Mesendoderm (in vitro differentiated cells): ENCODE measurements around the gene MAP1B.

Experiments
- DNase-seq: peaks from one replicate; pipeline ENCODE4 v3.0.0; 2013
- H2AK5ac ChIP-seq: 2 replicates; pipeline ENCODE4 v1.6.1; 2013; ENCODE audit warnings: low read length, inconsistent platforms
- H2BK120ac ChIP-seq: 2 replicates; pipeline ENCODE4 v1.6.1; 2013; ENCODE audit warnings: low read depth, mild to moderate bottlenecking, low read length, moderate library complexity, mixed read lengths
- H2BK15ac ChIP-seq: replicated peaks from 2 replicates; pipeline ENCODE4 v1.6.1; 2013; ENCODE audit warnings: low read depth, mild to moderate bottlenecking, moderate library complexity
- H2BK5ac ChIP-seq: 2 replicates; pipeline ENCODE4 v1.6.1; 2013; ENCODE audit warnings: low read length, inconsistent platforms
- H3K18ac ChIP-seq: 2 replicates; pipeline ENCODE4 v1.6.1; 2013; ENCODE audit warnings: mild to moderate bottlenecking, low read length, mixed read lengths
- H3K23ac ChIP-seq: one replicate; pipeline ENCODE4 v1.6.1; 2013; ENCODE audit warnings: low read length
- H3K27ac ChIP-seq: 2 replicates; pipeline ENCODE4 v1.5.1; 2013; ENCODE audit warnings: low read depth, mild to moderate bottlenecking, inconsistent platforms, low read length, moderate library complexity
- H3K27me3 ChIP-seq: 2 replicates; pipeline ENCODE4 v1.6.1; 2013; ENCODE audit warnings: low read length, control low read depth, mild to moderate bottlenecking, inconsistent platforms; ENCODE audit not compliant: insufficient read depth, poor library complexity
- H3K36me3 ChIP-seq: 2 replicates; pipeline ENCODE4 v1.6.1; 2013; ENCODE audit warnings: low read length, inconsistent platforms; ENCODE audit not compliant: control insufficient read depth, insufficient read depth
- H3K4ac ChIP-seq: one replicate; pipeline ENCODE4 v1.6.1; 2013; ENCODE audit warnings: low read depth, mild to moderate bottlenecking, low read length, moderate library complexity
- H3K4me1 ChIP-seq: 2 replicates; pipeline ENCODE4 v1.6.1; 2013; ENCODE audit warnings: low read depth, low read length, inconsistent platforms; ENCODE audit not compliant: control insufficient read depth
- H3K4me2 ChIP-seq: 2 replicates; pipeline ENCODE4 v1.6.1; 2013; ENCODE audit warnings: low read length
- H3K4me3 ChIP-seq: 2 replicates; pipeline ENCODE4 v1.5.1; 2013; ENCODE audit warnings: mild to moderate bottlenecking, low read length
- H3K56ac ChIP-seq: one replicate; pipeline ENCODE4 v1.6.1; 2013; ENCODE audit warnings: low read length
- H3K79me1 ChIP-seq: 2 replicates; pipeline ENCODE4 v1.6.1; 2013; ENCODE audit warnings: low read length, inconsistent platforms
- H3K79me2 ChIP-seq: 2 replicates; pipeline ENCODE4 v1.6.1; 2013; ENCODE audit warnings: mild to moderate bottlenecking, low read length; ENCODE audit not compliant: control insufficient read depth, insufficient read depth
- H3K9ac ChIP-seq: 2 replicates; pipeline ENCODE4 v1.6.1; 2013; ENCODE audit warnings: low read length, inconsistent platforms
- H4K5ac ChIP-seq: one replicate; pipeline ENCODE4 v1.6.1; 2013; ENCODE audit warnings: low read length
- H4K8ac ChIP-seq: one replicate; pipeline ENCODE4 v1.6.1; 2013; ENCODE audit warnings: low read depth, mild to moderate bottlenecking, control low read depth, low read length, moderate library complexity
- WGBS: extraction: QIAGEN DNeasy Blood & Tissue Kit; methylation state at CpG from one replicate; pipeline ENCODE4 v1.1.7; 2013; ENCODE audit warnings: low lambda C conversion rate, missing lambda C conversion rate; ENCODE audit not compliant: insufficient coverage; ENCODE audit errors: extremely low coverage; 5-methylcytosine and 5-hydroxymethylcytosine counted together

The MAP1B gene

DNA sequence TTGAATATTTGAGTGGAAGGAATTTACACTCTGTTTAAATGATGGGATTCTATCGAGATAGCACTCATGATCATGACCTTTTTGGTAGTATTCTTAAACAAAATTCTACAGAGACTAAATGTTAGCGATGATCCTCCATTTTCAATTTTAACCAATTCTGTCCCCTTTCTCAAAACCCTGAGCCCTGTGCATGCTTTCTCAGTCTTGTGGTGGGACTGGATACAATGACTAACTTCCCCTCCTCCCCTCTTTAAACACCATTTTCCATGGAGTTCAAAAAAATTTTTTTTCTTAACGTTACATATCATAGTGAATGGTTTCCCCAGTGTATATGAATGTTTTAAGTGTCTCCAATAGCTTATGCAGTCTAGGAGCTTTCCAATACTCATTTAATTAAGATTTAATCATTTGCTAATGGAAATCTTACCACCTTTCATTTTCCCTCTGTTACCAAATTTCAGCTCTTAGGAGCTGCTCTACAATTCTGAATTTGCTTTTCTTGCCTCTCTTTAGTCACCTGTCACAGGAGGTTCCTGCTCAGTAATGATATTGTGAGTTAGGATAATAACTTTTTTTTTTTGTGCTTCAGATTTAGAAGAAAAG lies 101.2 kb downstream of the MAP1B start:
- no peak overlapping the region for H2BK5ac ChIP-seq
- no peak for DNase-seq
- WGBS, result no CpG with 5 or more reads among the region's 3 CpGs
- no peak overlapping the region for H2AK5ac ChIP-seq
- no peak overlapping the region for H3K4me3 ChIP-seq
- H3K79me1 ChIP-seq, result no peaks in the 10 kb centered on the region
- H3K4me1 ChIP-seq, result no peaks in the 10 kb centered on the region
- H3K79me2 ChIP-seq, result no peaks in the 10 kb centered on the region
- H2BK15ac ChIP-seq, result no peak overlapping the region
- H4K8ac ChIP-seq, result no peak overlapping the region
- peaks cover 16% of the 10 kb centered on the region for H3K36me3 ChIP-seq
- H2BK120ac ChIP-seq, result no peak overlapping the region
- no peaks in the 10 kb centered on the region for H3K27me3 ChIP-seq
- H4K5ac ChIP-seq, result no peak overlapping the region
- H3K23ac ChIP-seq, result no peak overlapping the region
- H3K4ac ChIP-seq, result no peak overlapping the region
- H3K56ac ChIP-seq, result no peak overlapping the region
- no peak overlapping the region for H3K18ac ChIP-seq
- no peak overlapping the region for H3K4me2 ChIP-seq
- no peak overlapping the region for H3K9ac ChIP-seq
- no peak overlapping the region for H3K27ac ChIP-seq

DNA sequence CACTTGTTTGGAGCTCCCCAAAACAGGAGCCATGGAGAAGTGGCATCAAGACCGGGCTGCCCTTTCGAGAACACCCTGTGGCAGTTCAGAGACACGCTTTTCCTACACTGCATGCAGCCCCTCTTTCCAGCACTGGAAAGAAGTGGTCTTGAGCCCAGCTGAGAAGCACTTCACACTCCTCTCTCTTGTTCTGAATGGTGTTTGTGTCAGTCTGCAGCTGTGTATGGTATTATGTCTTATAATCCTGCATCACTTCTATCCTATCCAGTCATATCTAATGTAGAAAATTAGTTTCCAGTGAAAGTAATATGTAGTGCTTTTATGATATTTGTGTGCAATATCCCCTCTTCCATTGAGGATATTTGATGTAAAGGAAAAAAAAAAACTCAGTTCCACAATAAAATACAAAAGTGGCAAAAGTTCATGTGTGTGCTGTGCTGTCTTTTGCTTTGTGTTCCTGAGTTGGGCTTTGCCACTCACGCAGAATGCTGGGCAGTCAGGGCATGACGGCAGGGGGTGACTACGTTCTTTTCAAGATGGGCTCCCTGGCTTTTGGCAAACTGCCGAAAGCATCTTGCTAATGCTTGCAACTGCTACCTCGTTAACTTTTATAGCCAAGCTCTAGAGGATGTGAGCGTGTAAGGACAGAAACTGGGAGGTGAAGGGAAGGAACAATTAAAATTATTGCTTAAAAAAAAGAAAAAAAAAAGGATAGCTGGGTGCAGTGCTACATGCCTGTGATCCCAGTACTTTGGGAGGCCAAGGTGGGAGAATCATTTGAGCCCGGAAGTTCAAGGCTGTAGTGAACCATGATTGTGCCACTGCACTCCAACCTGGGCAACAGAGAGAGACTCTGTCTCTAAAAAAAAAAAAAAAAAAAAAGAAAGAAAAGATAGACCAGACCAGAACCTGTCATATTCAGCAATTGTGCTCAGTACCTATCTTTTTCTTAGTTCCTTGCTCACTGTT lies 102.2 kb downstream of the MAP1B start:
- WGBS, result no CpG with 5 or more reads among the region's 10 CpGs
- no peaks in the 10 kb centered on the region for H3K79me1 ChIP-seq
- no peak for DNase-seq
- no peak overlapping the region for H3K4me2 ChIP-seq
- no peak overlapping the region for H2BK120ac ChIP-seq
- no peaks in the 10 kb centered on the region for H3K4me1 ChIP-seq
- no peak overlapping the region for H3K4ac ChIP-seq
- no peak overlapping the region for H3K4me3 ChIP-seq
- no peaks in the 10 kb centered on the region for H3K27me3 ChIP-seq
- no peak overlapping the region for H3K9ac ChIP-seq
- H4K8ac ChIP-seq, result no peak overlapping the region
- no peak overlapping the region for H3K23ac ChIP-seq
- no peaks in the 10 kb centered on the region for H3K79me2 ChIP-seq
- H3K18ac ChIP-seq, result no peak overlapping the region
- H2AK5ac ChIP-seq, result no peak overlapping the region
- no peak overlapping the region for H2BK15ac ChIP-seq
- no peak overlapping the region for H2BK5ac ChIP-seq
- no peak overlapping the region for H4K5ac ChIP-seq
- no peak overlapping the region for H3K56ac ChIP-seq
- H3K27ac ChIP-seq, result no peak overlapping the region
- peaks cover 8% of the 10 kb centered on the region for H3K36me3 ChIP-seq

DNA sequence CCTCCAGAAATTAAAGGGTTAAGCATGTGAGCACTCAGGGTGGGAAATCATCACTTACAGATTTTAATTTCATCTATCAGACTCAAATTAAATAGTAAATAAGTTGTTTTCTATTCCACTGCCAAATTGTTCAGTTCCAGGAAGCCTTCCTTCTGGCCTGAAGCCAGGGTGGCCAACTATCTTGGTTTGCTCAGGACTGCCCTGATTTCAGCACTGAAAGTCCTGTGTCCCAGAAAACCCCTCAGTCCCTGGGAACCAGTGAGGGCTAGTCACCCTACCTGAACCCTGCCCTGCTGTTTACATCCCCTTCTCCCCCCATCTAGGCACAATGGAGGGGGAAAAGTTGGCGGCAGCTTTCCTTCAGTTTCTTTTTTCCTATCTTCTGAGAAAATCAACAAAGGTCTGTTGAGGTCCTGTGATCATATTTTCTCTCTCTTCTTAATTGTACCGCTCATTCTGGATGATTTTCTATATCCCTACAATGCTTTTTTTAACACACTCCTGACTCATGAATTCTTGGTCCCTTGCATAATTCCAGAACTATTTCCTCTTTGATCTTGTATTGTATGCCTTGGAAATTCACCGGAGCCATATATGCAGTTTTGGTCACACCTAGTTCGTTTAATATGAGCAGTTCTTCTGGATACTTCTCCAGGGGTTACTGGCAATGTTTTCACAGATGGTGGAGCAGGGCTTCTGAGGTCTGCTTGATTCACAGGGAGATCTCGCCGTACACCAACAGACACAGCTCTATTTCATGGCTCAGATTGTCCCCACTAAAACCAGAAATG lies 103.8 kb downstream of the MAP1B start:
- no peak overlapping the region for H4K8ac ChIP-seq
- no peak overlapping the region for H2BK5ac ChIP-seq
- H3K18ac ChIP-seq, result no peak overlapping the region
- no peak overlapping the region for H3K4me2 ChIP-seq
- H2BK120ac ChIP-seq, result no peak overlapping the region
- H2AK5ac ChIP-seq, result no peak overlapping the region
- H3K56ac ChIP-seq, result no peak overlapping the region
- H3K23ac ChIP-seq, result no peak overlapping the region
- H3K79me2 ChIP-seq, result no peaks in the 10 kb centered on the region
- WGBS, result no CpG with 5 or more reads among the region's 6 CpGs
- H3K79me1 ChIP-seq, result no peaks in the 10 kb centered on the region
- no peak overlapping the region for H3K9ac ChIP-seq
- H4K5ac ChIP-seq, result no peak overlapping the region
- H3K27ac ChIP-seq, result no peak overlapping the region
- no peaks in the 10 kb centered on the region for H3K4me1 ChIP-seq
- DNase-seq, result no peak
- H3K27me3 ChIP-seq, result no peaks in the 10 kb centered on the region
- no peak overlapping the region for H3K4ac ChIP-seq
- no peak overlapping the region for H3K4me3 ChIP-seq
- peaks cover 1% of the 10 kb centered on the region for H3K36me3 ChIP-seq
- H2BK15ac ChIP-seq, result no peak overlapping the region

DNA sequence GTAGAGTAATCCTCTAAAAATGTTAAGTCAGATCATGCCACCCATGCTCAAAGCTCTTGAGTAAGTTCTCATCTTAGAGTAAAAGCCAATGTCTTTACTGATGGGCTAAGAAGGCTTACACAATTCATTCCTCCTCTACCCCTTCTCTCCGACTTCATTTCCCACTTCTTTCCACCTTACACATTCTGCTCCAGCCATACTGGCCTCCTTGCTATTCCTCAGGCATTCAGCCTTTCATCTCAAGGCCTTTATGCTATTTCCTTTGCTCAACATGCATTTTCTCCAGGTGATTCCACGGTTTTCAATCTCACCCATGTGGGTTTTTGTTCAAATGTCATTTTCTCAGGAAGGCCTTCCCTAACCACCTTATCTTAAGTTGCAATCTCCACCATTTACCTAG lies 104.9 kb downstream of the MAP1B start:
- H3K9ac ChIP-seq, result no peak overlapping the region
- no peak overlapping the region for H3K27ac ChIP-seq
- no peaks in the 10 kb centered on the region for H3K4me1 ChIP-seq
- no peak overlapping the region for H4K5ac ChIP-seq
- no peaks in the 10 kb centered on the region for H3K27me3 ChIP-seq
- no peaks in the 10 kb centered on the region for H3K36me3 ChIP-seq
- WGBS, result 100% methylated on average over 1 of the region's 2 CpGs
- no peak overlapping the region for H2BK5ac ChIP-seq
- no peak overlapping the region for H2AK5ac ChIP-seq
- H3K79me1 ChIP-seq, result no peaks in the 10 kb centered on the region
- H3K23ac ChIP-seq, result no peak overlapping the region
- DNase-seq, result no peak
- H3K56ac ChIP-seq, result no peak overlapping the region
- H2BK120ac ChIP-seq, result no peak overlapping the region
- no peak overlapping the region for H3K4me2 ChIP-seq
- H4K8ac ChIP-seq, result no peak overlapping the region
- no peak overlapping the region for H3K18ac ChIP-seq
- no peak overlapping the region for H2BK15ac ChIP-seq
- H3K4ac ChIP-seq, result no peak overlapping the region
- H3K79me2 ChIP-seq, result no peaks in the 10 kb centered on the region
- no peak overlapping the region for H3K4me3 ChIP-seq

DNA sequence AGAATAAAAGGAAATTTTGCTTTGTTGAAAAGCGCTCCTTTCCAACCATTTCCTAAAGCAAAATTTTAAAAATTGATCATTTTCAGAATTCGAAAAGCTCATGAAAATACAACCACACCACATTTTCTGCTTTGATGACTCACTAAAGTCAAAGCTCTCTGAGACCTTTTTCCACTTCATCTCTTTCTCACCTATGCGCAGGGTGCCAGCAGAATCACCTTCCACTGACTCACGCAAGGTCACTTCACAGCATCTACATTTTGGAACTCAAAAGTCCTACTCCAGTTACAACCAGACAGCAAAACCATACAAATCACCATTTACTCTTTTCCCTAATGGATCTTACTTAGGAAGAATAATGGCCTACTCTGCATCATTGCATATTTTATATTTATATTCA lies 106.2 kb downstream of the MAP1B start:
- Histone ChIP-seq H4K5ac (no peak overlapping the region), H3K79me2 (no peaks in the 10 kb centered on the region), H3K4me3 (no peak overlapping the region), H3K36me3 (no peaks in the 10 kb centered on the region), H3K27me3 (no peaks in the 10 kb centered on the region), H3K9ac (no peak overlapping the region), H3K18ac (no peak overlapping the region), H3K23ac (no peak overlapping the region), H3K4me1 (no peaks in the 10 kb centered on the region), H3K27ac (no peak overlapping the region), H2AK5ac (no peak overlapping the region), H3K4ac (no peak overlapping the region), H4K8ac (no peak overlapping the region), H3K4me2 (no peak overlapping the region), H3K56ac (no peak overlapping the region), H2BK15ac (no peak overlapping the region), H2BK120ac (no peak overlapping the region), H3K79me1 (no peaks in the 10 kb centered on the region), H2BK5ac (no peak overlapping the region)
- no CpG with 5 or more reads among the region's 4 CpGs for WGBS
- DNase-seq, result no peak
